Esophagus muscularis mucosa (tissue), 4 donors: Measurements from ENCODE around the gene CIDEB. TPM values are rescaled to one million over a fixed set of nuclear protein-coding genes. Genes with fewer than 3 reads are reported as not detected.

Experiments used
- DNase-seq: peaks from one replicate; pipeline ENCODE4 v3.0.0-alpha.2; 2017; ENCODE audit errors: extremely low spot score
- H3K27ac ChIP-seq, 4 donors: fragments of 200-600 bp; sonication (generic); replicated peaks in 1 of 4; 1 replicate in 3 of 4; 2 replicates in 1 of 4; pipeline ENCODE4 v1.5.1; 2016 to 2019; ENCODE audit warnings: mild to moderate bottlenecking in 1 of 4
- H3K27me3 ChIP-seq, 4 donors: fragments of 200-600 bp; sonication (generic); one replicate each; pipeline versions ENCODE4 v1.5.1 to v1.6.0; 2016 to 2019
- H3K36me3 ChIP-seq, 4 donors: fragments of 200-600 bp; sonication (generic); one replicate each; pipeline ENCODE4 v1.5.1; 2016 to 2019
- H3K4me1 ChIP-seq, 4 donors: fragments of 200-600 bp; sonication (generic); one replicate each; pipeline ENCODE4 v1.5.1; 2016 to 2019
- H3K4me3 ChIP-seq, 4 donors: fragments of 200-600 bp; sonication (generic); 1 replicate in 2 of 4; 2 replicates in 2 of 4; pipeline ENCODE4 v1.5.1; 2016 to 2019; ENCODE audit warnings: mild to moderate bottlenecking in 4 of 4, moderate library complexity in 1 of 4
- H3K9me3 ChIP-seq, 4 donors: fragments of 200-600 bp; sonication (generic); 1 replicate in 3 of 4; 2 replicates in 1 of 4; pipeline ENCODE4 v1.5.1; 2016 to 2019
- CTCF ChIP-seq, 3 experiments: fragments of 200-600 bp in 2 of 3; fragments of 450-650 bp in 1 of 3; sonication (generic) in 2 of 3; IDR thresholded peaks; one replicate each; pipeline ENCODE4 v1.5.1; 2017 to 2019; ENCODE audit warnings: antibody characterized with exemption in 3 of 3, mild to moderate bottlenecking in 2 of 3, moderate library complexity in 1 of 3
- EP300 ChIP-seq: sonication (generic); formaldehyde crosslinking; IDR thresholded peaks from one replicate; pipeline ENCODE4 v1.6.1; 2017; ENCODE audit warnings: antibody characterized with exemption
- POLR2A ChIP-seq: fragments of 450-650 bp; IDR thresholded peaks from one replicate; pipeline ENCODE4 v1.6.1; 2017; ENCODE audit warnings: antibody characterized with exemption, moderate library complexity, mild to moderate bottlenecking, low read depth
- POLR2AphosphoS5 ChIP-seq, 2 donors: sonication (generic); formaldehyde crosslinking; IDR thresholded peaks; one replicate each; pipeline ENCODE4 v1.6.1; 2017; ENCODE audit warnings: antibody characterized with exemption in 2 of 2
- WGBS: methylation state at CpG from one replicate; pipeline ENCODE4 v1.1.5; 2018; 5-methylcytosine and 5-hydroxymethylcytosine counted together
- intact Hi-C: fragments of 100-400 bp; cut with DNase I; formaldehyde crosslinking; loops from one replicate; pipeline ENCODE4 v1.15.1; 2023
- total RNA-seq, 4 donors: library from RNA; depleted of rRNA; stranded (reverse); fragments of >200 nt; gene quantifications; one replicate each; pipeline versions ENCODE4 v1.1.0 to v1.2.1, GENCODE V29; 2016

Gene CIDEB
- total RNA-seq, 4 donors from 2014 or later = 6.6 to 12.5 (median 8.1) TPM

DNA sequence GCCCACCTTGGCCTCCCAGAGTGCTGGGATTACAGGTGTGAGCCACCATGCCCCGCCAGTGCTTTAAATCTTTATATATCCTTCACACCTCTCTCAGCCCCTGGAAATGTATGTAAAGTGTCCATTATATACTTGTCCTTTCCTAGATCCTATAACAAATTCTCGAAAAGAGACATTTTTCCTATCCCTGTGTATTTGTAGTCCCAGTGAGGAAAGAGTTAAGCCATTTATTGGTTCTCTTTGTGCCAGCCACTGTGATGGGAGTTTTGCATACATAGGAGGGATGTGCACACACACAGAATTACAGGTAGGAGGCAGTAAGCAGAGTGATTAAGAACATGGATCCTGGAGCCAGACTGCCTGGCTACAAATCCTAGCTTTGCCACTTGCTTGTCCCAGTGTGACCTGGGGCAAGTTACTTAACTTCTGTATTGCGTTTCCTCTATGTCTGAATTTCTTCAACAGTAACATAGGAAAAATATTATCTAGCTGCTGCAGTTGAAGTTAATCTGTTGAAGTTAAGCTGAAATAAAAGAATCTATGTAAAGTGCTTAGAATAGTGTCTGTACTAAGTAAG lies 34.3 kb downstream of the CIDEB start:
- Histone ChIP-seq H3K27me3 (no peaks in the 10 kb centered on the region), H3K9me3 (no peaks in the 10 kb centered on the region), H3K27ac (no peak overlapping the region), H3K4me3 (no peak overlapping the region), H3K4me1 (peaks cover 11 to 16% (median 13%) of the 10 kb centered on the region in 4 donors), H3K36me3 (peaks cover 0 to 17% (median 12%) of the 10 kb centered on the region in 4 donors)
- intact Hi-C loops = no loop called here
- DNase-seq = no peak
- no peak for TF ChIP-seq POLR2AphosphoS5 (IDR thresholded peaks at IDR 0.05)
- 55% methylated on average over 3 of the region's 3 CpGs for WGBS

GRCh38 chr14:24272467-24272866 lies 35.3 kb downstream of the CIDEB start:
- intact Hi-C loops = no loop called here
- no peak for DNase-seq
- Histone ChIP-seq H3K27ac (no peak overlapping the region), H3K4me3 (no peak overlapping the region), H3K36me3 (peaks cover 3 to 28% (median 22%) of the 10 kb centered on the region in 4 donors), H3K9me3 (no peaks in the 10 kb centered on the region), H3K4me1 (peaks cover 11 to 13% (median 13%) of the 10 kb centered on the region in 4 donors), H3K27me3 (no peaks in the 10 kb centered on the region)
- TF ChIP-seq POLR2AphosphoS5 (IDR thresholded peaks at IDR 0.05) = no peak
- TF ChIP-seq CTCF (IDR thresholded peaks at IDR 0.05) = no peak
- no peak for TF ChIP-seq POLR2A
- no peak for TF ChIP-seq EP300
- 95% methylated on average over 2 of the region's 2 CpGs for WGBS

GRCh38 chr14:24271834-24272263 lies 35.9 kb downstream of the CIDEB start:
- Histone ChIP-seq H3K27ac (peak overlapping the region; percentile 89 to 99 (median 94)), H3K27me3 (no peaks in the 10 kb centered on the region), H3K4me3 (peak overlapping the region; percentile 70 to 95 (median 87)), H3K36me3 (peaks cover 6 to 34% (median 28%) of the 10 kb centered on the region in 4 donors), H3K9me3 (no peaks in the 10 kb centered on the region), H3K4me1 (peaks cover 11 to 13% (median 13%) of the 10 kb centered on the region in 4 donors)
- 29% methylated on average over 3 of the region's 3 CpGs for WGBS
- no peak for TF ChIP-seq POLR2A
- no peak for TF ChIP-seq POLR2AphosphoS5 (IDR thresholded peaks at IDR 0.05)
- TF ChIP-seq CTCF (IDR thresholded peaks at IDR 0.05) = no peak
- TF ChIP-seq EP300 = no peak
- intact Hi-C loops = no loop called here
- no peak for DNase-seq

- Histone ChIP-seq H3K27ac (peak within 1 kb of the TSS; percentile 89 to 99 (median 94)), H3K4me1 (peaks cover 11 to 13% (median 13%) of the 10 kb centered on the region in 4 donors), H3K36me3 (peaks cover 12 to 40% (median 34%) of the 10 kb centered on the region in 4 donors), H3K4me3 (peak within 1 kb of the TSS; percentile 70 to 95 (median 87)), H3K9me3 (no peaks in the 10 kb centered on the region), H3K27me3 (no peaks in the 10 kb centered on the region)
- DNase-seq = peak; percentile 93
- WGBS = 8% methylated on average over 2 of the region's 61 CpGs
- intact Hi-C loops = no loop called here
- TF ChIP-seq EP300 = no peak
- peak; percentile 71 to 86 (median 81) for TF ChIP-seq CTCF (IDR thresholded peaks at IDR 0.05)
- TF ChIP-seq POLR2A = no peak
- TF ChIP-seq POLR2AphosphoS5 (IDR thresholded peaks at IDR 0.05) = peak; percentile 76 to 77
Measured at GRCh38 chr14:24271134-24271833, 36.5 kb downstream of the CIDEB start, which contains the start of gene RABGGTA. RABGGTA (minus strand) TSS chr14:24271597; CDS start chr14:24271115, 482 bp downstream.

- Histone ChIP-seq H3K4me1 (peaks cover 11 to 13% (median 13%) of the 10 kb centered on the region in 4 donors), H3K27ac (peak overlapping the region; percentile 89 to 99 (median 94)), H3K4me3 (peak overlapping the region; percentile 70 to 95 (median 87)), H3K9me3 (no peaks in the 10 kb centered on the region), H3K36me3 (peaks cover 16 to 46% (median 38%) of the 10 kb centered on the region in 4 donors), H3K27me3 (no peaks in the 10 kb centered on the region)
- WGBS = 27% methylated on average over 6 of the region's 13 CpGs
- intact Hi-C loops = no loop called here
- no peak for TF ChIP-seq POLR2AphosphoS5 (IDR thresholded peaks at IDR 0.05)
- no peak for TF ChIP-seq EP300
- no peak for TF ChIP-seq POLR2A
- DNase-seq = no peak
Measured at GRCh38 chr14:24270537-24271133, 37.1 kb downstream of the CIDEB start.
